B cell (primary cell): ENCODE results near the gene PLCG1. TPM values are rescaled to one million over a fixed set of nuclear protein-coding genes. Genes with fewer than 3 reads are reported as not detected.

ENCODE experiments used
- ATAC-seq: fragments of 200-7000 bp; cut with Tn5 transposase; one replicate; pipeline ENCODE4 v1.10.0; 2021; ENCODE audit warnings: low read depth, mild to moderate bottlenecking, moderate number of reproducible peaks, moderate library complexity
- CTCF ChIA-PET: fragments of 350-600 bp; sonication (Branson Sonifier 250); formaldehyde crosslinking; loops from one replicate; lab custom pipeline; 2021; ENCODE audit warnings: antibody characterized with exemption, inconsistent platforms; lab: Charles Lee
- POLR2A ChIA-PET: fragments of 350-600 bp; sonication (Branson Sonifier 250); formaldehyde crosslinking; loops from one replicate; lab custom pipeline; 2021; ENCODE audit warnings: antibody characterized with exemption; lab: Charles Lee
- DNase-seq: peaks from one replicate; pipeline ENCODE4 v3.0.0; 2013
- H2AFZ ChIP-seq: 2 replicates; pipeline ENCODE4 v1.6.1; 2012; ENCODE audit warnings: mild to moderate bottlenecking, low read depth, low read length; ENCODE audit not compliant: insufficient read depth, poor library complexity, severe bottlenecking
- H3K27ac ChIP-seq, 2 donors: 1 replicate in 1 of 2; 2 replicates in 1 of 2; pipeline ENCODE4 v1.5.1; 2012 to 2013; ENCODE audit warnings: low read length in 2 of 2, mild to moderate bottlenecking in 2 of 2, moderate library complexity in 1 of 2
- H3K27me3 ChIP-seq, 4 experiments: fragments of 200-600 bp in 1 of 4; sonication (generic) in 1 of 4; replicated peaks in 1 of 4; 1 replicate in 2 of 4; 2 replicates in 2 of 4; pipeline versions ENCODE4 v1.6.1 to v1.7.0; 2013 to 2016; ENCODE audit warnings: low read length in 3 of 4, mild to moderate bottlenecking in 2 of 4, mixed read lengths in 1 of 4, moderate library complexity in 1 of 4; ENCODE audit not compliant: insufficient read depth in 4 of 4, control insufficient read depth in 3 of 4; ENCODE audit errors: control extremely low read depth in 1 of 4
- H3K36me3 ChIP-seq, 2 experiments: replicated peaks in 1 of 2; 1 replicate in 1 of 2; 2 replicates in 1 of 2; pipeline versions ENCODE4 v1.6.1 to v1.7.1; 2013; ENCODE audit warnings: low read length in 1 of 2; ENCODE audit not compliant: insufficient read depth in 2 of 2, control insufficient read depth in 1 of 2; ENCODE audit errors: control extremely low read depth in 1 of 2, extremely low read depth in 1 of 2
- H3K4me1 ChIP-seq, 2 donors: fragments of 200-600 bp in 1 of 2; sonication (generic) in 1 of 2; 1 replicate in 1 of 2; 2 replicates in 1 of 2; pipeline versions ENCODE4 v1.5.1 to v1.6.1; 2013 to 2017; ENCODE audit warnings: low read length in 2 of 2; ENCODE audit not compliant: control insufficient read depth in 2 of 2, insufficient read depth in 2 of 2
- H3K4me2 ChIP-seq: replicated peaks from 2 replicates; pipeline ENCODE3; 2012; ENCODE audit warnings: mild to moderate bottlenecking, low read depth, low read length; ENCODE audit not compliant: poor library complexity, severe bottlenecking
- H3K4me3 ChIP-seq, 5 experiments: fragments of 200-600 bp in 1 of 5; sonication (generic) in 1 of 5; 1 replicate in 3 of 5; 2 replicates in 2 of 5; pipeline versions ENCODE4 v1.5.1 to v1.7.0; 2011 to 2016; ENCODE audit warnings: low read length in 4 of 5, mild to moderate bottlenecking in 4 of 5, low read depth in 2 of 5, control low read depth in 1 of 5, moderate library complexity in 1 of 5; ENCODE audit not compliant: insufficient read depth in 1 of 5; ENCODE audit errors: control extremely low read depth in 1 of 5, extremely low read depth in 1 of 5
- H3K79me2 ChIP-seq: fragments of 200-600 bp; sonication (generic); one replicate; pipeline ENCODE4 v1.6.0; 2016; ENCODE audit warnings: low read length; ENCODE audit not compliant: control insufficient read depth, insufficient read depth
- H3K9ac ChIP-seq: fragments of 200-600 bp; sonication (generic); 2 replicates; pipeline ENCODE4 v1.6.1; 2017; ENCODE audit warnings: mild to moderate bottlenecking, low read length, moderate library complexity
- H3K9me3 ChIP-seq, 3 donors: one replicate each; pipeline versions ENCODE4 v1.6.1 to v1.7.1; 2013; ENCODE audit warnings: low read length in 2 of 3; ENCODE audit not compliant: control insufficient read depth in 2 of 3, insufficient read depth in 1 of 3; ENCODE audit errors: control extremely low read depth in 1 of 3
- H4K20me1 ChIP-seq: 2 replicates; pipeline ENCODE4 v1.6.0; 2012; ENCODE audit warnings: mild to moderate bottlenecking, low read length; ENCODE audit not compliant: insufficient read depth, control insufficient read depth, poor library complexity, severe bottlenecking
- H3K27ac Mint-ChIP-seq: one replicate; pipeline ENCODE4 v1.8.0; 2021; ENCODE audit warnings: mixed read lengths
- H3K27me3 Mint-ChIP-seq: one replicate; pipeline ENCODE4 v1.8.0; 2021; ENCODE audit warnings: mixed read lengths
- H3K4me1 Mint-ChIP-seq: one replicate; pipeline ENCODE4 v1.8.0; 2021; ENCODE audit warnings: mixed read lengths
- H3K4me3 Mint-ChIP-seq: one replicate; pipeline ENCODE4 v1.8.0; 2021; ENCODE audit warnings: mixed read lengths
- H3K9me3 Mint-ChIP-seq: one replicate; pipeline ENCODE4 v1.8.0; 2022; ENCODE audit warnings: mixed read lengths; ENCODE audit not compliant: insufficient read depth
- CTCF ChIP-seq: fragments of 200-600 bp; IDR thresholded peaks from one replicate; pipeline ENCODE4 v1.8.0; 2022; ENCODE audit warnings: antibody characterized with exemption, mild to moderate bottlenecking
- EZH2 ChIP-seq: IDR thresholded peaks from 2 replicates; pipeline ENCODE4 v1.6.1; 2012; ENCODE audit warnings: borderline replicate concordance, low read depth, mild to moderate bottlenecking, moderate library complexity, low read length; ENCODE audit not compliant: insufficient read depth, poor library complexity, severe bottlenecking
- WGBS: methylation state at CpG from one replicate; pipeline ENCODE4 v1.1.5; 2013; ENCODE audit warnings: missing lambda C conversion rate; ENCODE audit not compliant: insufficient coverage; 5-methylcytosine and 5-hydroxymethylcytosine counted together
- intact Hi-C: fragments of 100-400 bp; cut with micrococcal nuclease; formaldehyde crosslinking; loops from one replicate; pipeline ENCODE4 v1.10.0; 2022
- polyA plus RNA-seq: library from polyadenylated mRNA; depleted of rRNA; stranded (reverse); fragments of >200 nt; gene quantifications from 2 replicates; pipeline ENCODE4 v1.2.3, GENCODE V29; 2012
- total RNA-seq, 2 donors: library from RNA; stranded (reverse); fragments of 120-200 nt in 1 of 2; gene quantifications; 1 replicate in 1 of 2; 2 replicates in 1 of 2; pipeline versions ENCODE4 v1.2.3 to v1.2.4, GENCODE V29; 2013 to 2022

Gene PLCG1
- total and polyA plus RNA-seq, 2 donors (not counting 1 experiment from before 2014, with no cell fraction given) = 98.7 to 101 TPM

GRCh38 chr20:41087777-41088176 is 49.6 kb upstream of the PLCG1 start:
- Histone ChIP-seq H3K27me3 (no peaks in the 10 kb centered on the region), H3K9me3 (no peaks in the 10 kb centered on the region), H3K4me1 (no peaks in the 10 kb centered on the region), H3K36me3 (peaks cover 20 to 41% of the 10 kb centered on the region in 2 experiments), H3K9ac (no peak overlapping the region), H3K4me3 (no peak overlapping the region), H3K79me2 (no peaks in the 10 kb centered on the region), H2AFZ (no peak overlapping the region), H3K4me2 (no peak overlapping the region), H4K20me1 (no peaks in the 10 kb centered on the region), H3K27ac (no peak overlapping the region)
- no peak for DNase-seq
- TF ChIP-seq CTCF (no peak), EZH2 (no peak)
- Mint-ChIP-seq H3K4me1 (no peaks in the 10 kb centered on the region), H3K4me3 (no peak overlapping the region), H3K27ac (no peak overlapping the region), H3K27me3 (no peaks in the 10 kb centered on the region), H3K9me3 (no peaks in the 10 kb centered on the region)
- ChIA-PET CTCF (interaction anchor here (0.8 to 2.9 kb wide), 4 partner anchors 48 to 119 kb away, joined by 3 to 19 read pairs (median 7); no protein-coding TSS in a partner anchor), POLR2A (interaction anchor here (0.7 kb wide), 1 partner anchor 129 kb away, joined by 3 read pairs; no protein-coding TSS in a partner anchor)
- no peak for ATAC-seq
- WGBS = 100% methylated on average over 2 of the region's 3 CpGs
- intact Hi-C loops = no loop called here

- no peak overlapping the region for H3K4me3 Mint-ChIP-seq
- TF ChIP-seq CTCF = no peak
- TF ChIP-seq EZH2 = no peak
- H3K36me3 ChIP-seq = peaks cover 18 to 37% of the 10 kb centered on the region in 2 experiments
- no peaks in the 10 kb centered on the region for H3K9me3 Mint-ChIP-seq
- ChIA-PET CTCF (no interaction called here), POLR2A (interaction anchor here (0.7 kb wide), 1 partner anchor 21 kb away, joined by 4 read pairs; no protein-coding TSS in a partner anchor)
- H3K4me3 ChIP-seq = no peak overlapping the region
- no peak overlapping the region for H3K27ac Mint-ChIP-seq
- no peaks in the 10 kb centered on the region for H3K27me3 Mint-ChIP-seq
- no peak overlapping the region for H3K9ac ChIP-seq
- no peaks in the 10 kb centered on the region for H4K20me1 ChIP-seq
- DNase-seq = no peak
- H3K4me1 ChIP-seq = no peaks in the 10 kb centered on the region
- H2AFZ ChIP-seq = no peak overlapping the region
- no peaks in the 10 kb centered on the region for H3K9me3 ChIP-seq
- intact Hi-C loops = no loop called here
- H3K27ac ChIP-seq = no peak overlapping the region
- WGBS = 100% methylated on average over 1 of the region's 3 CpGs
- no peaks in the 10 kb centered on the region for H3K27me3 ChIP-seq
- ATAC-seq = no peak
- H3K79me2 ChIP-seq = no peaks in the 10 kb centered on the region
- no peak overlapping the region for H3K4me2 ChIP-seq
- H3K4me1 Mint-ChIP-seq = no peaks in the 10 kb centered on the region
These were observed 47.8 kb upstream of the PLCG1 start for GRCh38 chr20:41089555-41089954.
